GM19193 (cell line): ENCODE measurements around the gene CCDC141.

ENCODE experiments used
- POLR2A ChIP-seq: IDR thresholded peaks from 4 replicates; pipeline ENCODE4 v1.6.1; 2011; ENCODE audit not compliant: insufficient read depth, insufficient read length; ENCODE audit errors: extremely low read depth

CCDC141 gene

GRCh38 chr2:179051250-179051649, 1.3 kb upstream of the CCDC141 start:
- TF ChIP-seq POLR2A: no peak

- no peak for TF ChIP-seq POLR2A
These were observed 818 bp upstream of the CCDC141 start for GRCh38 chr2:179050755-179051154.

DNA sequence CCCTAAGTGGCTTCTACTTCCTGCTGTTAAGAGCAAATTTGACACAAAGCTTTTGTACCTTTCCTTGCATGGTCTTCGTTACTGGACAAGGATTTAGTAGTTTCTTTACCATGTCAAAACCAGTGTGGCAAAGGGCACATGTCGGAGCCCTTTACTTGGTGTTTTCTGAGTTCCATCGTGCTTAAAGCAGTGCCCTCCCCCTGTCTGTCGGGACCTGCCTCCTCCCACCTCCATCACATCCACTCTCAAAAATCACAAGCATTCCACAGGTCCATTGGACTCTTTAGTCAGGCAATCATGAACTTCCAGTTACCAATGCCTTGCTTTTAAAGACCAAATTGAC, 763 bp downstream of the CCDC141 start:
- TF ChIP-seq POLR2A: no peak

DNA sequence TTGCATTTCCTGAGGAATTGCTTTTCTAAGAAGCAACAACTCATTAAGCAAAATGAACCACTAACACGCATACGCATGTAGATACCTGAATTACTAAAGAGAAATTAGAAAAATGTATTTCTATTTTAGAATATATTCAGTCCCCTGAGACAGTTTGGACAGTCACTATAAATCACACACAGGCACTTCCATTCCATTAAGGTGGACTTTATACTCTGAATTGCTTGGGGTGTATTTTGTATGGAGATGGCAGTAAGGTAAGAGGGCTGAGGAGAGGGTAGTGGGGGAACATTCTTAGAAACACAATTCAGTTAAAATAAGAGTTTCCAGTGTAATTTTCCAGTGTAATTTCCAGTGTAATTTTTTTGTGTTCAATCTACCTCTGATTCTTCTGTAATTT, 1.8 kb downstream of the CCDC141 start:
- no peak for TF ChIP-seq POLR2A

DNA sequence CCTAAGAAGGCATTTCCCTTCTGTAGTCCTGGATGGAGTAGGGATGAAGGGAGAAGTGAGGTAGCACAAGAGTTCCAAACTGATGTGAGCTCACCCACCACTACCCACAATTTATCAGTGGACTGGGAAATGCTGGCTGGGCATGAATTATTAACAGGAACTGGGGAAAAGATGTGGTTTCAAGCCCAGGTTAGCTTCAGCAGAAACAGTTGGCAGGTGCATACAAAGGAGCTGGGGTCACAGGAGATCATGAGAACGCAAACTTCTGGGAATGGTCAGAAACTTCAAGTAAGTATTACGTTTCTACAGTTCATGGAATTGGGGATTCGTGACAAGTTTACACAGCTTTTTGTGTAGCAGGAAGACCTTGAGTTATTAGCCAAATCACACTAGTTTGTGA, 5.4 kb downstream of the CCDC141 start:
- no peak for TF ChIP-seq POLR2A

DNA sequence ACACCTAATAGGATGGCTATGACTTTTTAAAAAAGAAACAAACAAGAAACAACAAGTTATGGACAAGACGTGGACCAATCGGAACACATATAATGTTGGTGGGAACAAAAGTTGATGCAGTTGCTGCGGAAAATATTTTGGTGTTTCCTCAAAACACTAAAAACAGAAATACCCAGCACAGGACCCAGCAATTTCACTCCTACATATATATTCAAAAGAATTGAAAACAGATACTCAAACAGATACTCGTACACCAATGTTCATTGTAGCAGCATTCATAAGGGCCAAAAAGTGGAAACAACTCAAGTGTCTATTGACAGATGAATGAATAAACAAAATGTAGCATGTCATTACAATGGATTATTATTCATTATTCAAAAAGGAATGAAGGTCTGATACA, 12.1 kb downstream of the CCDC141 start:
- TF ChIP-seq POLR2A: no peak

GRCh38 chr2:179036353-179036905, 13.5 kb downstream of the CCDC141 start:
- no peak for TF ChIP-seq POLR2A

GRCh38 chr2:179031731-179032408, 18.1 kb downstream of the CCDC141 start:
- TF ChIP-seq POLR2A: no peak

DNA sequence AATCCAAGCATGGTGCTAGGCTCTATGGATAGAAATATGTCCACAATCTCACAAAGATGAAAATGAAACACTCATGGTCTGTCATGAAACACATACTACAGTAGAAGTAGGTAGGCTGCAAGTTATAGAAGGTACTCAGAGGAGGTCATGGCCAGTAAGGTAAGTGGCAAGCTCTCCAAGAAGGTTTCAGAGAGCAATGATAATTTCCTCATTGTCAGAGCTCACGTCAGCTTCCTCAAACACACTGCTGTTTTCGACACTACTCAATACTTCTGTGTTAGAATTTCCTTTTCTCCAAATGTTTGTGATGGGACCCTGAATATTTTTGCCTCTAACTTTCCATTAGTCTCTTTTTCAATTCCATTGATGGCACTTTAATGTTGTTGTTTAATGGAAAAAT, 25.5 kb downstream of the CCDC141 start:
- no peak for TF ChIP-seq POLR2A

GRCh38 chr2:179022685-179023084, 27.3 kb downstream of the CCDC141 start:
- TF ChIP-seq POLR2A: no peak

GRCh38 chr2:179021258-179021657, 28.7 kb downstream of the CCDC141 start:
- no peak for TF ChIP-seq POLR2A

DNA sequence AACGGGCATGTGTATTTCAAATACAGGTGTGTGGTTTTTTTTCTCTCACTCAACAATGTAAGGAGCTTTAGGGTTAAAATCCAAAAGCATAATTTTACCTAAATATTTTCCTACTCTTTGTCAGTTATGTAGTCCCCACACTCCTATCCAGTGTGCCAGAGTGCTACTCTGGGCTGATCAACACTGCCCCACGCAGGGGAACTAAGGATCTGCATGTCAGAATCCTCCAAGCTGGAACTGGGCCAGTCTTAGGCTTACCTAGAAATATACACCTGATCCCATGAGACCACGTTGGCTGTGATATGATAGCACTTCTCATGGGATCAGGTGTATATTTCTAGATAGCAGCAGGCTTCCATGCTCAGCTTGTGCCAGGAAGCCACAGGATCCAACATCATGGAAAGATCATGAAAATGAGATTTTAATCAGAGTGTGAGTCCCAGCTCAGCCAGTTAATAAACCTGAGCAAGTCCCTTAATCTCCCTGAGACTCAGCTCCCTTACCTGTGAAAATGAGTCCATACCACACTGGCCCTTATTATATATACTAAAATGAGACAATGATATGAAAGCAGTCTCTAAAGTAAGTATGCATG, 29.7 kb downstream of the CCDC141 start:
- no peak for TF ChIP-seq POLR2A

DNA sequence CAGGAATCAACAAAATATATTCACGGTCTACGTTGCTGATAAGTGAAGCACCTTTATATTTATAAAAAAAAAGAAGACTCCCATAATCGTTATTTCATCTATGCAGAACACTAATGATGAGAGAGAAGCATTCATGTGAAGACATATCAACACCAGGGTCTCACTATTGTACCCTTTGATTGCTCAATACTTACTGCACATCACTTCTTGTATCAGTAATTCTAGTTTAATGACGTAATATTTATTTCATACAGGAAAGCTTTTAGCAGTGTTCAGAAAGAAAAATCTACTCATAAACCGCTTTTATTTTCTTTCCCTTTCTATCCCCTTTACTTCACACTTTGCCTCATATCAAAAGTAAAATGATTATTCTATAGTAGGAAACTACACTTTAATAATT, 30.7 kb downstream of the CCDC141 start:
- TF ChIP-seq POLR2A: no peak

DNA sequence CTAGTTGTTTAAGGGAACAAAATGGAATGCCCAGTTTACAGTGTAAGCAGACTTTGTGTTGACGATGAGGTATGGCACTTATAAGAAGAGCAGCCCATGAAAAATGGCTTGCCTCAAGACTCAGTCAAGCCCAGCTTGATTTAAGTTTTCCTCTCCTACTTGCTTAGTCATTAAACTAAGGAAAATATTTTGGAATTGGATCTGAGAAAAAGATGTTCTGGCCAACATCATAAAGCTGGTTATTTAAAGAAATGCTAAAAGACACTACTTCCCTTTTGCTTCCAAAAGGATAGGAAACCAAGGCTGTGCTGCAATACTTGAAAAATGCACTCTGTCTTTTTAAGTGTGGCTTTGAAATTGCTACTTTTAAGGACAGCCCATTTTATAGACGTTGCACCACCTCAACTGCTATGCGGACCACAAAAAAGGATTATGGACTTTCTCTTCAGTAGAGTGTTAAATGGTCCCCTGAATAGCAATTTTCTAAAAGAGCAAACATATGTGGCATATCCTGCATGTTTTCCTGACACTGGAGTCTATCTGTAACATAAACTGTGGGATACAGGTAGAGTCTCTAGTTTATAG, 32.1 kb downstream of the CCDC141 start:
- TF ChIP-seq POLR2A: no peak

GRCh38 chr2:179005976-179006375, 44.0 kb downstream of the CCDC141 start:
- no peak for TF ChIP-seq POLR2A

DNA sequence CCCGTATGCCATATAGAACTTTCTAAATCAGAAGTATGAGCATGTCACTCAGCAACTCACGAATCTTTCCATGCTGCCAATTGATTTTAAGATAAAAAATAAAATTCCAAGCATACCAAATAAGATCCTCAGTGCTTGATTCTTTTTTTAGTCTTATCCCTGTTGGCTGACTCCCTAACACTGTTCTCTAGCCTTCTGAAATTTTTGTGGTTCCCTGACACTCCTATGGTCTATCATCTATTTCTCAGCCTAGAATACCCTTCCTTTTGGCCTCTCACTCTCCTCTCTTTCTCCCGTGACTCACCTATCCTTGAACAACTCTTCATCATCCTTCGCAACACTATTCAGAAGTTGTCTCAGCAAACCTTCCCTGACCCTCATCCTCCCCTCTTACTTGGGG, 50.5 kb downstream of the CCDC141 start:
- TF ChIP-seq POLR2A: no peak

- TF ChIP-seq POLR2A: no peak
These were observed 51.4 kb downstream of the CCDC141 start for GRCh38 chr2:178998539-178998938.

- no peak for TF ChIP-seq POLR2A
These were observed 52.5 kb downstream of the CCDC141 start for GRCh38 chr2:178997477-178997876.
